Endodermal cell (in vitro differentiated cells): ENCODE data around the gene SMIM5. TPM values are rescaled to one million over a fixed set of nuclear protein-coding genes. Genes with fewer than 3 reads are reported as not detected.

Experiments used
- DNase-seq: peaks from one replicate; pipeline ENCODE4 v3.0.0-alpha.2; 2017
- H3K27ac ChIP-seq: 2 replicates; pipeline ENCODE4 v1.5.1; 2013; ENCODE audit warnings: mild to moderate bottlenecking, low read depth, low read length, moderate library complexity
- H3K27me3 ChIP-seq: 2 replicates; pipeline ENCODE4 v1.6.1; 2013; ENCODE audit warnings: mild to moderate bottlenecking, low read length, moderate library complexity; ENCODE audit not compliant: insufficient read depth, control insufficient read depth, poor library complexity, severe bottlenecking
- H3K36me3 ChIP-seq: 2 replicates; pipeline ENCODE4 v1.7.0; 2013; ENCODE audit warnings: mild to moderate bottlenecking, low read length, moderate library complexity; ENCODE audit not compliant: control insufficient read depth, insufficient read depth
- H3K4me1 ChIP-seq: one replicate; pipeline ENCODE4 v1.7.0; 2013; ENCODE audit warnings: low read length; ENCODE audit not compliant: control insufficient read depth, insufficient read depth
- H3K4me3 ChIP-seq: 2 replicates; pipeline ENCODE4 v1.5.1; 2013; ENCODE audit warnings: mild to moderate bottlenecking, low read length, moderate library complexity
- H3K9ac ChIP-seq: 2 replicates; pipeline ENCODE4 v1.6.1; 2013; ENCODE audit warnings: mild to moderate bottlenecking, low read length, moderate library complexity; ENCODE audit not compliant: poor library complexity, severe bottlenecking; ENCODE audit errors: extremely low read depth
- H3K9me3 ChIP-seq: 2 replicates; pipeline ENCODE4 v1.6.1; 2013; ENCODE audit warnings: mild to moderate bottlenecking, low read length, moderate library complexity; ENCODE audit not compliant: control insufficient read depth
- H3K27ac Mint-ChIP-seq: 2 replicates; pipeline ENCODE4 v1.8.0; 2020; ENCODE audit warnings: mixed read lengths
- H3K27me3 Mint-ChIP-seq: 2 replicates; pipeline ENCODE4 v1.8.0; 2021; ENCODE audit warnings: mild to moderate bottlenecking, mixed read lengths; ENCODE audit not compliant: insufficient read depth
- H3K36me3 Mint-ChIP-seq: 2 replicates; pipeline ENCODE4 v1.8.0; 2020; ENCODE audit warnings: low read depth, mixed read lengths
- H3K4me1 Mint-ChIP-seq: 2 replicates; pipeline ENCODE4 v1.8.0; 2020; ENCODE audit warnings: mixed read lengths
- H3K4me3 Mint-ChIP-seq: 2 replicates; pipeline ENCODE4 v1.8.0; 2020; ENCODE audit warnings: mild to moderate bottlenecking, moderate library complexity, mixed read lengths
- H3K9me3 Mint-ChIP-seq: 2 replicates; pipeline ENCODE4 v1.8.0; 2020; ENCODE audit warnings: mild to moderate bottlenecking, mixed read lengths
- WGBS, 2 experiments: methylation state at CpG; one replicate each; pipeline versions ENCODE4 v1.1.5 to v1.1.7; 2013; ENCODE audit warnings: missing lambda C conversion rate in 2 of 2, mixed read lengths in 1 of 2; ENCODE audit not compliant: insufficient coverage in 1 of 2, insufficient read length in 1 of 2; 5-methylcytosine and 5-hydroxymethylcytosine counted together
- total RNA-seq, 2 donors: library from RNA; stranded (reverse); fragmentation: NEBNext Ultra II Directional in 1 of 2; extraction: Animal tissue kit (Norgen Biotek cat#: 25700) in 1 of 2; gene quantifications; 2 replicates in 1 of 2; 3 replicates in 1 of 2; pipeline ENCODE4 v1.2.1, GENCODE V29; 2021
- TF ChIP-seq, protein P1 (sequence below): fragments of 200-600 bp; sonication (generic); conservative IDR thresholded peaks from 2 replicates; pipeline ENCODE4 v1.5.0; 2021; ENCODE audit warnings: antibody characterized with exemption, mild to moderate bottlenecking

SMIM5 gene
- total RNA-seq, 2 donors from 2014 or later, result 0.40 TPM; not detected in 1

DNA sequence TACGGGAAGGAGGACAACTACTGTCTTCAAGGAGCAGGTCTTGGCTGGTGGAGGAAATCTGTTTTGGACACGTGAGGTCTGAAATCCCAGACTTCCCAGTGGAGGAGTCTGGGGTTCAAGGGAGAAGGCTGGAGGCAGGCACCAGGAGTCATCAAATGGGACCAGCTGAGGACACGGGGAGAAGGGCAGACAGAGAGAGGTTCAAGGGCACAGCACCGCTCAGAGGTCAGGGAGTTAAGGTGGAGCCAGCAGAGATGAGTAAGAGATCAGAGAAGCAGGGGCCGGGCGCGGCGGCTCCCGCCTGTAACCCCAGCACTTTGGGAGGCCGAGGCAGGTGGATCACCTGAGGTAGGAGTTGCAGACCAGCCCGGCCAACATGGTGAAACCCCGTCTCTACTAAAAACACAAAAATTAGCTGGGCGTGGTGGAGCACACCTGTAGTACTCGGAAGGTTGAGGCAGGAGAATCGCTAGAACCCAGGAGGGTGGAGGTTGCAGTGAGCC is 10.4 kb upstream of the SMIM5 start:
- H3K4me1 Mint-ChIP-seq, result peaks cover 6% of the 10 kb centered on the region
- H3K9ac ChIP-seq, result no peak overlapping the region
- no peaks in the 10 kb centered on the region for H3K36me3 Mint-ChIP-seq
- no peak overlapping the region for H3K4me3 Mint-ChIP-seq
- no peak overlapping the region for H3K4me3 ChIP-seq
- 89 to 93% methylated on average over 15 of the region's 15 CpGs for WGBS, 2 experiments
- H3K4me1 ChIP-seq, result peaks cover 7% of the 10 kb centered on the region
- TF ChIP-seq, protein P1, sequence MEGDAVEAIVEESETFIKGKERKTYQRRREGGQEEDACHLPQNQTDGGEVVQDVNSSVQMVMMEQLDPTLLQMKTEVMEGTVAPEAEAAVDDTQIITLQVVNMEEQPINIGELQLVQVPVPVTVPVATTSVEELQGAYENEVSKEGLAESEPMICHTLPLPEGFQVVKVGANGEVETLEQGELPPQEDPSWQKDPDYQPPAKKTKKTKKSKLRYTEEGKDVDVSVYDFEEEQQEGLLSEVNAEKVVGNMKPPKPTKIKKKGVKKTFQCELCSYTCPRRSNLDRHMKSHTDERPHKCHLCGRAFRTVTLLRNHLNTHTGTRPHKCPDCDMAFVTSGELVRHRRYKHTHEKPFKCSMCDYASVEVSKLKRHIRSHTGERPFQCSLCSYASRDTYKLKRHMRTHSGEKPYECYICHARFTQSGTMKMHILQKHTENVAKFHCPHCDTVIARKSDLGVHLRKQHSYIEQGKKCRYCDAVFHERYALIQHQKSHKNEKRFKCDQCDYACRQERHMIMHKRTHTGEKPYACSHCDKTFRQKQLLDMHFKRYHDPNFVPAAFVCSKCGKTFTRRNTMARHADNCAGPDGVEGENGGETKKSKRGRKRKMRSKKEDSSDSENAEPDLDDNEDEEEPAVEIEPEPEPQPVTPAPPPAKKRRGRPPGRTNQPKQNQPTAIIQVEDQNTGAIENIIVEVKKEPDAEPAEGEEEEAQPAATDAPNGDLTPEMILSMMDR, result no peak
- no peak overlapping the region for H3K27ac ChIP-seq
- no peaks in the 10 kb centered on the region for H3K9me3 Mint-ChIP-seq
- peaks cover 3% of the 10 kb centered on the region for H3K27me3 Mint-ChIP-seq
- no peaks in the 10 kb centered on the region for H3K27me3 ChIP-seq
- DNase-seq, result no peak
- H3K36me3 ChIP-seq, result no peaks in the 10 kb centered on the region
- H3K27ac Mint-ChIP-seq, result no peak overlapping the region
- no peaks in the 10 kb centered on the region for H3K9me3 ChIP-seq

DNA sequence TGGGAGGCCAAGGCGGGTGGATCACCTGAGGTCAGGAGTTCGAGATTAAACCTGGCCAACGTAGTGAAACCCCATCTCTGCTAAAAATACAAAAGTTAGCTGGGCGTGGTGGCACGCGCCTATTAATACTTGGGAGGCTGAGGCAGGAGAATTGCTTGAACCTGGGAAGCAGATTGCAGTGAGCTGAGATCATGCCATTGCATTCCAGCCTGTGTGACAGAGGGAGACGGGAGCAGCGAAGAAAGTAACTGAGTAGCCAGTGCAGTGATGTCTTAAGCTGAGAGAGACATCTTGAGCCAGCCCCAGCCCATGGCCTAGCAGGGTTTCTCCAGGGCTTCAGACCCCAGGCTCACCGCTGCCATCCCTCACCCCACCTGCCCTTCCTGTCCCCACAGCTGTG is 9.8 kb upstream of the SMIM5 start:
- no peak for DNase-seq
- H3K9me3 Mint-ChIP-seq, result no peaks in the 10 kb centered on the region
- H3K27ac Mint-ChIP-seq, result no peak overlapping the region
- H3K4me1 ChIP-seq, result peaks cover 7% of the 10 kb centered on the region
- WGBS, 2 experiments, result 86 to 96% methylated on average over 8 to 9 of the region's 9 CpGs
- no peaks in the 10 kb centered on the region for H3K36me3 ChIP-seq
- H3K27me3 Mint-ChIP-seq, result peaks cover 3% of the 10 kb centered on the region
- no peak overlapping the region for H3K4me3 Mint-ChIP-seq
- peaks cover 6% of the 10 kb centered on the region for H3K4me1 Mint-ChIP-seq
- no peaks in the 10 kb centered on the region for H3K36me3 Mint-ChIP-seq
- no peak overlapping the region for H3K9ac ChIP-seq
- H3K27ac ChIP-seq, result no peak overlapping the region
- TF ChIP-seq, protein P1, result no peak
- no peaks in the 10 kb centered on the region for H3K9me3 ChIP-seq
- no peak overlapping the region for H3K4me3 ChIP-seq
- no peaks in the 10 kb centered on the region for H3K27me3 ChIP-seq

DNA sequence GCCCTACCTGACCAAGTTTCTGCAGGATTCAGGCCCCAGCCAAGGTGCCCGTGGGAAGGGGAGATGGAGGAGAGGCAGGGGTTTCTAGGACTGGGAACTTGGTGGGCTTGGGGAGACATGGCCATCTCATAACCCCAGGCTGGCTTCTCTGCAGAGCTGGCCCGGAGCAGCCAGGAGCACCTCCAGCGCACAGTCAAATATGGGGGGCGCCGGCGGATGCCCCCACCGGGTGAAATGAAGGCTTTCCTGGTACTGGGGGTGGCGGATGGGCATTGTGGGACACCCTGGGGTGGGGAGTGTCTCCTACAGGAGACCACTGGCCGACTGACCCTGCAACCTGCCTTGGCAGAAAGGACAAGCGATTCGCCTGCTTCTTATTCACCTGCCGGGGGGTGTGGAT is 9.2 kb upstream of the SMIM5 start:
- peaks cover 3% of the 10 kb centered on the region for H3K27me3 Mint-ChIP-seq
- H3K4me3 Mint-ChIP-seq, result no peak overlapping the region
- Histone ChIP-seq H3K27me3 (no peaks in the 10 kb centered on the region), H3K9ac (no peak overlapping the region), H3K36me3 (no peaks in the 10 kb centered on the region), H3K9me3 (no peaks in the 10 kb centered on the region), H3K4me1 (peaks cover 7% of the 10 kb centered on the region), H3K27ac (no peak overlapping the region), H3K4me3 (no peak overlapping the region)
- WGBS, 2 experiments, result 90 to 94% methylated on average over 6 to 12 of the region's 12 CpGs
- H3K27ac Mint-ChIP-seq, result no peak overlapping the region
- DNase-seq, result no peak
- H3K9me3 Mint-ChIP-seq, result no peaks in the 10 kb centered on the region
- TF ChIP-seq, protein P1, result no peak
- H3K4me1 Mint-ChIP-seq, result peaks cover 6% of the 10 kb centered on the region
- no peaks in the 10 kb centered on the region for H3K36me3 Mint-ChIP-seq
